BLaER1 (cell line): ENCODE measurements around the gene NXPH4.

Experiments used
- H3K27ac ChIP-seq: shearing (Covaris generic); formaldehyde crosslinking; 2 replicates; pipeline ENCODE4 v1.8.1; 2022
- H3K27me3 ChIP-seq: shearing (Covaris generic); formaldehyde crosslinking; 2 replicates; pipeline ENCODE4 v1.8.1; 2022
- H3K36me3 ChIP-seq: shearing (Covaris generic); formaldehyde crosslinking; 2 replicates; pipeline ENCODE4 v1.8.1; 2022
- H3K4me1 ChIP-seq: shearing (Covaris generic); formaldehyde crosslinking; 2 replicates; pipeline ENCODE4 v1.8.1; 2022
- H3K4me2 ChIP-seq: shearing (Covaris generic); formaldehyde crosslinking; 2 replicates; pipeline ENCODE4 v1.8.1; 2022
- H3K4me3 ChIP-seq: shearing (Covaris generic); formaldehyde crosslinking; 2 replicates; pipeline ENCODE4 v1.8.1; 2022
- H3K9ac ChIP-seq: shearing (Covaris generic); formaldehyde crosslinking; 2 replicates; pipeline ENCODE4 v1.8.1; 2022
- H3K9me3 ChIP-seq: shearing (Covaris generic); formaldehyde crosslinking; 2 replicates; pipeline ENCODE4 v1.8.1; 2022
- H4K20me1 ChIP-seq: shearing (Covaris generic); formaldehyde crosslinking; 2 replicates; pipeline ENCODE4 v1.8.1; 2022
- Cebpa-rat ChIP-seq: shearing (Covaris generic); IDR thresholded peaks from 2 replicates; pipeline ENCODE4 v1.8.1; 2022

The NXPH4 gene

GRCh38 chr12:57229046-57229633 is 12.5 kb downstream of the NXPH4 start:
- H3K9ac ChIP-seq = peak overlapping the region; percentile 89
- peak overlapping the region; percentile 83 for H3K4me3 ChIP-seq
- peak overlapping the region; percentile 99 for H3K4me2 ChIP-seq
- peak overlapping the region; percentile 87; the same call in 1 of the 2 replicates for H3K27ac ChIP-seq
- H3K9me3 ChIP-seq = no peaks in the 10 kb centered on the region
- no peak for TF ChIP-seq Cebpa-rat
- H3K4me1 ChIP-seq = peaks cover 92% of the 10 kb centered on the region
- H4K20me1 ChIP-seq = peaks cover 46% of the 10 kb centered on the region
- H3K36me3 ChIP-seq = peaks cover 33% of the 10 kb centered on the region
- peaks cover 55% of the 10 kb centered on the region for H3K27me3 ChIP-seq

DNA sequence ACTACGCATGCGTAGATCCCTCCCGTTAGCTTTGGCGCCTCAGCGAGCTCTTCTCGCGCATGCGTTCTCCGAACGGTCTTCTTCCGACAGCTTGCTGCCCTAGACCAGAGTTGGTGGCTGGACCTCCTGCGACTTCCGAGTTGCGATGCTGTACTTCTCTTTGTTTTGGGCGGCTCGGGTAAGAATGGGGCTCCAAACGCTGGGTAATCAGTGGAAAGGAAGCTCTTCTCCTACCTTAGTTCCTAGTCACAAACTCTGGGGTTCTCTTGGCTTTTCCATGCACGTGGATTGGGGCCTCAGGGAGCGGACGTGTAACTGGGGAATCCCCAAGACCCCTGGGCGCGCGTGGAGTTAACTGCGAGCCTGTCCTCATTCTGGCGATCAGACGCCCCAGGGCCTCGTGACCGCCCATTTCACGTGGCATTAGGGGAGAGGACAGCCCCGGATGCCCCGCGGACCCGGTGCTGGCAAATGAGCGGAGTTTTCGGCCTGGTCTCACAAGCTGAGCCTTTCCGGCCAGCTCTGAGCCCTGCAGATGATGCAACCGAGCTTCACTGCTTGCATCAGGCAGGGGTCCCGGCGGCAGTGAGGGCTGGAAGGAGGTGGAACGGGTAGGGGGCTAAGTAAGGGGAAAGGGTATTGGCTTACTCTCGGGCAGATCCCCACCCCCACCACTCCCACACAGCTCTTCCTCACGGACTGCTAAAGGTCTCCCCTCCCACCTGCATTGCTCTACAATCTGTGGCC is 13.2 kb downstream of the NXPH4 start, which contains the start of gene SHMT2:
SHMT2 (plus strand) TSS at position 78 of the 747 bp plus-strand sequence; CDS start at position 146, 68 bp downstream.
- Histone ChIP-seq H3K27ac (peak within 1 kb of the TSS; percentile 87), H3K27me3 (peaks cover 55% of the 10 kb centered on the region), H3K9ac (peak within 1 kb of the TSS; percentile 89), H3K4me2 (peak within 1 kb of the TSS; percentile 99), H3K4me3 (peak within 1 kb of the TSS; percentile 83), H3K36me3 (peaks cover 39% of the 10 kb centered on the region), H3K4me1 (peaks cover 92% of the 10 kb centered on the region), H3K9me3 (no peaks in the 10 kb centered on the region), H4K20me1 (peaks cover 47% of the 10 kb centered on the region)
- TF ChIP-seq Cebpa-rat = peak; percentile 33; the same call in 1 of the 2 replicates

- H3K36me3 ChIP-seq = peaks cover 46% of the 10 kb centered on the region
- H3K9me3 ChIP-seq = no peaks in the 10 kb centered on the region
- peak overlapping the region; percentile 87 for H3K27ac ChIP-seq
- TF ChIP-seq Cebpa-rat = no peak
- peak overlapping the region; percentile 99 for H3K4me2 ChIP-seq
- peaks cover 92% of the 10 kb centered on the region for H3K4me1 ChIP-seq
- peaks cover 54% of the 10 kb centered on the region for H4K20me1 ChIP-seq
- peak overlapping the region; percentile 89 for H3K9ac ChIP-seq
- H3K4me3 ChIP-seq = peak overlapping the region; percentile 83
- H3K27me3 ChIP-seq = peaks cover 55% of the 10 kb centered on the region
Observed at GRCh38 chr12:57230381-57231155, 14.0 kb downstream of the NXPH4 start.

GRCh38 chr12:57231276-57232021 is 14.9 kb downstream of the NXPH4 start:
- Histone ChIP-seq H3K4me3 (peak overlapping the region; percentile 83), H3K4me1 (peaks cover 91% of the 10 kb centered on the region), H4K20me1 (peaks cover 63% of the 10 kb centered on the region), H3K9me3 (no peaks in the 10 kb centered on the region), H3K36me3 (peaks cover 52% of the 10 kb centered on the region), H3K27ac (no peak overlapping the region), H3K27me3 (peaks cover 55% of the 10 kb centered on the region), H3K4me2 (peak overlapping the region; percentile 99), H3K9ac (peak overlapping the region; percentile 89)
- no peak for TF ChIP-seq Cebpa-rat

DNA sequence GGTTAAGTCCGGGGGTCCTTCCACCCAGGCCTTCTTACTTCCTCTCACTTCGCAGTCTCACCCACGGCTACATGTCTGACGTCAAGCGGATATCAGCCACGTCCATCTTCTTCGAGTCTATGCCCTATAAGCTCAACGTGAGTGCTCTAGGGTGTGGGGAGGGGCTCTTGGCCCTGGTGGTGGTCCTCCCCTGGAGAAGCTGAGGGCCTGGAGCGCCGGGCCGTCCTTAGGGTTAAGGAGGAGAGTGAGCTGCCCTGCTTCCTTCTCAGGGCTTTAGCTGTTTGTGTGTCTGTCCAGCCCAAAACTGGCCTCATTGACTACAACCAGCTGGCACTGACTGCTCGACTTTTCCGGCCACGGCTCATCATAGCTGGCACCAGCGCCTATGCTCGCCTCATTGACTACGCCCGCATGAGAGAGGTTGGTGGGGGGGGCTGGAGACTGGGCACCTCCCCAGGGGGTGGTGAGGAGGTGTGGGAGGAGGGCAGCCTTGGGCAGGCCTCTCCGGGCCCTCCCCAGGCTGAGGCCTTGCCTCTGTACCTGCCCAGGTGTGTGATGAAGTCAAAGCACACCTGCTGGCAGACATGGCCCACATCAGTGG is 15.7 kb downstream of the NXPH4 start:
- Histone ChIP-seq H3K9ac (peak overlapping the region; percentile 89; the same call in 1 of the 2 replicates), H3K27me3 (peaks cover 57% of the 10 kb centered on the region), H3K4me1 (peaks cover 84% of the 10 kb centered on the region), H3K4me2 (peak overlapping the region; percentile 99), H3K36me3 (peaks cover 52% of the 10 kb centered on the region), H3K4me3 (no peak overlapping the region), H3K9me3 (no peaks in the 10 kb centered on the region), H3K27ac (no peak overlapping the region), H4K20me1 (peaks cover 71% of the 10 kb centered on the region)
- TF ChIP-seq Cebpa-rat = no peak

DNA sequence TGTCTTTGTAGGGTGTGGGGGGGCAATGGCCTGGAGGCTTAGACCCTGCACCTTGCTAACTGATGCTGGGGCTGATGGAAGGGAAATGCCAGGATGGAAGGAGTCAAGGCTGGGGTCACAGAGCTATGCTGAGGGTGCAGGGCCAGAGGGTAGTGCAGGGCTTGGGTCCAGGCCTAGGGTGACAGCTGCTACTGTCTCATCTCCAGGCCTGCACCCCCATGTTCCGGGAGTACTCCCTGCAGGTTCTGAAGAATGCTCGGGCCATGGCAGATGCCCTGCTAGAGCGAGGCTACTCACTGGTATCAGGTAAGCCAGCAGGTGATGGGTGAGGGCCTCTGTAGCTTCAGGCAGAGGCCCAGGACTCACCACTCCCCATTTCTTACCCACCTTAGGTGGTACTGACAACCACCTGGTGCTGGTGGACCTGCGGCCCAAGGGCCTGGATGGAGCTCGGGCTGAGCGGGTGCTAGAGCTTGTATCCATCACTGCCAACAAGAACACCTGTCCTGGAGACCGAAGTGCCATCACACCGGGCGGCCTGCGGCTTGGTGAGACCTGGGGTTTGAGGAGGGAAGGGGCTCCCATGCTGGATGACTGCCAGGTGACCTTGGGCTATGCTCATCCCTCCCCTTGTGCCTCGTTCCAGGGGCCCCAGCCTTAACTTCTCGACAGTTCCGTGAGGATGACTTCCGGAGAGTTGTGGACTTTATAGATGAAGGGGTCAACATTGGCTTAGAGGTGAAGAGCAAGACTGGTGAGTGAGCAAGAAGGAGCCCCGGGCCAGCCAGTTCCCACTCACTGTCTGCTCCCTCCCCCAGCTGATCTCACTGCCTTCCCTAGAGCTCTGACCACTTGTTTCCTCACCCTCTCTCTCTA is 17.0 kb downstream of the NXPH4 start:
- no peak overlapping the region for H3K4me3 ChIP-seq
- no peak for TF ChIP-seq Cebpa-rat
- 0 out of 2 replicates have a peak overlapping the region, but pooled peaks have one; percentile 15 for H3K9ac ChIP-seq
- peak overlapping the region; percentile 62 for H3K4me2 ChIP-seq
- H4K20me1 ChIP-seq = peaks cover 85% of the 10 kb centered on the region
- peaks cover 67% of the 10 kb centered on the region for H3K27me3 ChIP-seq
- H3K27ac ChIP-seq = no peak overlapping the region
- H3K36me3 ChIP-seq = peaks cover 52% of the 10 kb centered on the region
- H3K9me3 ChIP-seq = no peaks in the 10 kb centered on the region
- H3K4me1 ChIP-seq = peaks cover 82% of the 10 kb centered on the region

DNA sequence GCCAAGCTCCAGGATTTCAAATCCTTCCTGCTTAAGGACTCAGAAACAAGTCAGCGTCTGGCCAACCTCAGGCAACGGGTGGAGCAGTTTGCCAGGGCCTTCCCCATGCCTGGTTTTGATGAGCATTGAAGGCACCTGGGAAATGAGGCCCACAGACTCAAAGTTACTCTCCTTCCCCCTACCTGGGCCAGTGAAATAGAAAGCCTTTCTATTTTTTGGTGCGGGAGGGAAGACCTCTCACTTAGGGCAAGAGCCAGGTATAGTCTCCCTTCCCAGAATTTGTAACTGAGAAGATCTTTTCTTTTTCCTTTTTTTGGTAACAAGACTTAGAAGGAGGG is 17.6 kb downstream of the NXPH4 start:
- Histone ChIP-seq H3K27me3 (peaks cover 73% of the 10 kb centered on the region), H3K4me1 (peaks cover 82% of the 10 kb centered on the region), H4K20me1 (peaks cover 88% of the 10 kb centered on the region), H3K9me3 (no peaks in the 10 kb centered on the region), H3K27ac (no peak overlapping the region), H3K9ac (0 out of 2 replicates have a peak overlapping the region, but pooled peaks have one; percentile 10), H3K4me2 (peak overlapping the region; percentile 62), H3K36me3 (peaks cover 52% of the 10 kb centered on the region), H3K4me3 (no peak overlapping the region)
- TF ChIP-seq Cebpa-rat = no peak

DNA sequence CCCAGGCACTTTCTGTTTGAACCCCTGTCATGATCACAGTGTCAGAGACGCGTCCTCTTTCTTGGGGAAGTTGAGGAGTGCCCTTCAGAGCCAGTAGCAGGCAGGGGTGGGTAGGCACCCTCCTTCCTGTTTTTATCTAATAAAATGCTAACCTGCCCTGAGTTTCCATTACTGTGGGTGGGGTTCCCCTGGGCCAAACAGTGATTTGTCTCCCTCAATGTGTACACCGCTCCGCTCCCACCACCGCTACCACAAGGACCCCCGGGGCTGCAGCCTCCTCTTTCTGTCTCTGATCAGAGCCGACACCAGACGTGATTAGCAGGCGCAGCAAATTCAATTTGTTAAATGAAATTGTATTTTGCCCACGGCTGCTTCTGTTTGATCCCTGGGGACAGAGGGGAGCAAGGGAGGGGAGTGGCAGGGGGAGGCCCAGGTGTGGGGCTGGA is 18.0 kb downstream of the NXPH4 start:
- Histone ChIP-seq H3K4me3 (no peak overlapping the region), H3K36me3 (peaks cover 52% of the 10 kb centered on the region)

More for the DNA sequence above, 18.0 kb downstream of the NXPH4 start:
- no peak overlapping the region for H3K27ac ChIP-seq
- H3K9ac ChIP-seq = no peak overlapping the region
- peaks cover 77% of the 10 kb centered on the region for H3K27me3 ChIP-seq
- peaks cover 84% of the 10 kb centered on the region for H3K4me1 ChIP-seq
- TF ChIP-seq Cebpa-rat = no peak
- no peaks in the 10 kb centered on the region for H3K9me3 ChIP-seq
- H4K20me1 ChIP-seq = peaks cover 88% of the 10 kb centered on the region
- peak overlapping the region; percentile 62 for H3K4me2 ChIP-seq
